Muscle layer of duodenum (tissue), 2 donors: ENCODE data around the gene HECW1.

Source experiments
- H3K27ac ChIP-seq: one replicate; pipeline ENCODE4 v1.7.0; 2013; ENCODE audit warnings: mild to moderate bottlenecking, low read length
- H3K27me3 ChIP-seq: one replicate; pipeline ENCODE4 v1.7.0; 2013; ENCODE audit warnings: low read depth, mild to moderate bottlenecking, control low read depth, low read length
- H3K36me3 ChIP-seq, 2 donors: one replicate each; pipeline ENCODE4 v1.7.0; 2013; ENCODE audit warnings: low read length in 2 of 2, control low read depth in 1 of 2, mild to moderate bottlenecking in 1 of 2; ENCODE audit not compliant: insufficient read depth in 2 of 2, control insufficient read depth in 1 of 2
- H3K4me1 ChIP-seq, 2 donors: one replicate each; pipeline ENCODE4 v1.7.0; 2013; ENCODE audit warnings: low read length in 2 of 2, mild to moderate bottlenecking in 2 of 2, control low read depth in 1 of 2, moderate library complexity in 1 of 2; ENCODE audit not compliant: insufficient read depth in 2 of 2, control insufficient read depth in 1 of 2
- H3K4me3 ChIP-seq, 2 donors: one replicate each; pipeline ENCODE4 v1.7.0; 2013; ENCODE audit warnings: low read length in 2 of 2, low read depth in 1 of 2, mild to moderate bottlenecking in 1 of 2
- H3K9me3 ChIP-seq, 2 donors: one replicate each; pipeline ENCODE4 v1.7.0; 2013; ENCODE audit warnings: low read length in 2 of 2, control low read depth in 1 of 2, mild to moderate bottlenecking in 1 of 2; ENCODE audit not compliant: control insufficient read depth in 1 of 2
- donor health status: healthy.

The HECW1 gene

DNA sequence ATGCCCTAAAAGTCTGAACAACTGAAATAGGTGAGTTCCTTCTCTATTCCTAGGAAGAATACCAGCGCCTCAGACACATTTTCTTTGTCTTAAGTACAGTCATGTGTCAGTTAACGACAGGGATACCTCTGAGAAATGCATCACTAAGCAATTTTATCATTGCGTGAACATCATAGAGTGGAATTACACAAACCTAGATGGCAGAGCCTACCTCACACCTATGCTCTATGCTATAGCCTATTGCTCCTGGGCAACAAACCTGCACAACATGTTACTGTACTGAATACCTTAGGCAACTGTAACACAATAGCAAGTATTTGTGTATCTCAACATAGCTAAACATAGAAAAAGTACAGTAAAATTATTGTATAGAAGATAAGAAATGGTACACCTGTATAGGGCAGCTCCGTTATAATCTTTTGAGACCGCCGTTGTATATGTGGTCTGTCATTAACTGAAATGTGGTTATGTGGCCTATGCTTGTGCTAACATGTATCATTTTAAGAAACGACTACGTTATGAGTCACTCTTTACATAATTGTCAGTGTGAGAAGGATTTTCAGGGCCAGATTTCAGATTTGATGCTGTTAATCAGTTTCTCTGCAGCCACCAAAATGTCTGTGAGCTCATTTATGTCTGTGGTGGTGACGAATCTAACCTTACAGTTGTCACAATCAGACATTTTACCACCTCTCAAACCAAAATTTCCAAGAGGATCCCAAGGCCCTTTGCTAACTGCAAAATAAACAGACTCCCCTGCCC lies 404.3 kb downstream of the HECW1 start:
- no peaks in the 10 kb centered on the region for H3K36me3 ChIP-seq
- H3K27me3 ChIP-seq: no peaks in the 10 kb centered on the region
- H3K9me3 ChIP-seq: no peaks in the 10 kb centered on the region
- no peaks in the 10 kb centered on the region for H3K4me1 ChIP-seq
- no peak overlapping the region for H3K4me3 ChIP-seq
- H3K27ac ChIP-seq: no peak overlapping the region

DNA sequence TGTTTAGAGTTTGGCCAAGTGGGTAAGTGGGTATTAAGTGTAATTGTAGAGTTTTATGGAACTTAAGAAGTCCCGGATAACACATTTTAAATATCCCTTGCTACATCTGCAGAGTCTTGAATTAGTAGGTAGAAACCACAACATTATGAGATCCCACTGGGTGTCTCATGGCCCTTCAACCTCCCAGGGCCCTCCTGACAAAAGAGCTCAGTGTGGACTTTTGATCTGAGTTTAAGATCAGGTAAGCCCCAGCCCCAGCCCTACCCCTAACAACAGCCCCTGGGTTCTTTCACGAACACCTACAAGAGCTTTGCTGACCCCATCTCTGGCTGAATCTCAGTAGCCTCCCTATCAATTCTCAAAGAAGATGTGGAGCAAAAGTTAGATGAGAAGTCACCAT lies 405.0 kb downstream of the HECW1 start:
- no peaks in the 10 kb centered on the region for H3K4me1 ChIP-seq
- no peaks in the 10 kb centered on the region for H3K9me3 ChIP-seq
- no peaks in the 10 kb centered on the region for H3K36me3 ChIP-seq
- H3K4me3 ChIP-seq: no peak overlapping the region
- H3K27ac ChIP-seq: no peak overlapping the region
- H3K27me3 ChIP-seq: no peaks in the 10 kb centered on the region

DNA sequence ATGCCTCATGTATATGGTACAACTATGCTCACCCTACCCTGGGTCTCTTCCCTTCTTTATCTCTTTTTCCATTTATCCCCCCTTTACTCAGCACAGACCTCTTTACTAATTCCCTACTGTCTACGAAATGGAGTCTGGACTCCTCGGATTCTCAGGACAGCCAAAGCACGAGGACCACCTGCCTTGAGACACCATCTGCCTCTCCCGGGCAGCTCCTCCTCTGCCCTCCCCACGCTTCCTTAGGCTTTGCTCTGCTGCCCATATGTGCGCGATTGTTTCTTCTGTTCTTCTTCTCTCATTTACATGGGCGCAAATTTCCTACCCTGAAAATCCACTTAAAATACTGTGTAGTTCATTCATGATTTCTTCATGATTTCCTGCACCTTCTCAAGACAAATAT lies 407.8 kb downstream of the HECW1 start:
- Histone ChIP-seq H3K4me1 (no peaks in the 10 kb centered on the region), H3K36me3 (no peaks in the 10 kb centered on the region), H3K27me3 (no peaks in the 10 kb centered on the region), H3K27ac (no peak overlapping the region), H3K9me3 (no peaks in the 10 kb centered on the region), H3K4me3 (no peak overlapping the region)

DNA sequence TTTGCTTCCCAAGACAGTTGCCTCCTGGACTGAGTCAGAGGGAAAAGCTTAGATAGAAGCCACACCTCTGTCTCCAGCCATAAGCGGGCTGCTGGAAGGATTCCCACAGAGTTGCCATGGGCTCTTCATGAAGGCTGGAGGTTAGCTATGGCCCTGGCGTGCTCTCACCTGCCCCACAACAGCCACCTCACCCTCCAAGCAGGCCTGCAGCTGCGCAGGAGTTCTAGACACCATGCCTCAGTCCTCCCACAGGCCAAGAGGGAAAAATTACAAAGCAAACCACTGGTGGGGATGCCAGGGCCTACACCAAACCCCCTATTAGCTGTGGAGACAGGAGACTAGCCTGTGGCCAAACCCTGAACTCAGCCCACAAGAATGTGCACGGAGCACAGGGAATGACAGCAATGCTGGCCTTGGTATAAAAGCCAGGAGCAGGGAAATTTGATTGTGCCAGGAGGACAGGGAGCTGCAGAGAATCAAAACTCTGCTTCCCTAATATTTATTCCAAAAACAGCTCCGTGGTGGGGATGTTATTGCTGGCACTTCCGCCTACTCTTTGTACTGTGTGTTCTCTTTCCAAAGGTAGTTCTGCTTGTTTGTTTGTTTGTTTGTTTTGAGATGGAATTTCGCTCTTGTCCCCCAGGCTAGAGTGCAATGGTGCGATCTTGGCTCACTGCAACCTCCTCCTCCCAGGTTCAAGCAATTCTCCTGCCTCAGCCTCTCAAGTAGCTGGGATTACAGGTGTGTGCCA lies 410.1 kb downstream of the HECW1 start:
- Histone ChIP-seq H3K27ac (no peak overlapping the region), H3K27me3 (no peaks in the 10 kb centered on the region)

DNA sequence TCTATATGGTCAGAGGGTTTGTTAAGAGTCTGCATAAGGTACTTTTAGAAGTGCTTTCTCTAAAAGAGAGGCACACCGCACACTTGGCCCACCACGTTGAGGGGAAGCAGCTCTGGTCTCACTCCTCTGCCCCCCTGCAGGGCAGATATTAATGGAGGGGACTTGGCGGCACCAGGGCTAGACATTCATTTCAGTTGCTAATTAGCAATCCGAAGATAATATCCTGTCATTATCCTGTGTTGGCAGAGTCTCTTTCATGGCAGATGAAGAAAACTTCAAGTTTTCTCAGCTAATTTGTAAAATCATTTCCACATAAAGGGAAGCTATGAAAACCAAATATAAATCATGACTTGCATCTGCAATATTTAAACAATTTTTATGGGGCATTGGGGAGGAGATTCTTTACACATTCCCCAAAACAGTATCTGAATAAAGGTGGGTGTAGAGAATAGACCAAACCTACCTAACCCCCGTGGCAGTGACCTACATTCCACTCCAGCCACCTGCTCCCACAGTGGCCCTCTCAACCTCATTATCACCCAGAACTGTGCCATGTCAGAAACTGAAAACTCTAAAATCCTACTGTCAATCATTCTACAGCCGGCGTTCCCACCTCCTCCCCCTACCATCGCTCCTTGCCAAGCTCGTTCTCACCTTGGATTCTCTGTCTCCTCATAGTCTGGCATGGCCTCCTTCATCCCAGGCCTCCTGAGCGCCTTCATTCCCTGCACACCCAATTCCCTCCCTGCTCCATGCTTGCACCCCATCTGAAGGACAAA lies 416.3 kb downstream of the HECW1 start:
- H3K4me1 ChIP-seq: no peaks in the 10 kb centered on the region
- no peak overlapping the region for H3K27ac ChIP-seq
- no peak overlapping the region for H3K4me3 ChIP-seq
- H3K27me3 ChIP-seq: no peaks in the 10 kb centered on the region
- no peaks in the 10 kb centered on the region for H3K9me3 ChIP-seq
- no peaks in the 10 kb centered on the region for H3K36me3 ChIP-seq

More for the DNA sequence above, 410.1 kb downstream of the HECW1 start:
- Histone ChIP-seq H3K36me3 (no peaks in the 10 kb centered on the region), H3K9me3 (no peaks in the 10 kb centered on the region), H3K4me3 (no peak overlapping the region), H3K4me1 (no peaks in the 10 kb centered on the region)

DNA sequence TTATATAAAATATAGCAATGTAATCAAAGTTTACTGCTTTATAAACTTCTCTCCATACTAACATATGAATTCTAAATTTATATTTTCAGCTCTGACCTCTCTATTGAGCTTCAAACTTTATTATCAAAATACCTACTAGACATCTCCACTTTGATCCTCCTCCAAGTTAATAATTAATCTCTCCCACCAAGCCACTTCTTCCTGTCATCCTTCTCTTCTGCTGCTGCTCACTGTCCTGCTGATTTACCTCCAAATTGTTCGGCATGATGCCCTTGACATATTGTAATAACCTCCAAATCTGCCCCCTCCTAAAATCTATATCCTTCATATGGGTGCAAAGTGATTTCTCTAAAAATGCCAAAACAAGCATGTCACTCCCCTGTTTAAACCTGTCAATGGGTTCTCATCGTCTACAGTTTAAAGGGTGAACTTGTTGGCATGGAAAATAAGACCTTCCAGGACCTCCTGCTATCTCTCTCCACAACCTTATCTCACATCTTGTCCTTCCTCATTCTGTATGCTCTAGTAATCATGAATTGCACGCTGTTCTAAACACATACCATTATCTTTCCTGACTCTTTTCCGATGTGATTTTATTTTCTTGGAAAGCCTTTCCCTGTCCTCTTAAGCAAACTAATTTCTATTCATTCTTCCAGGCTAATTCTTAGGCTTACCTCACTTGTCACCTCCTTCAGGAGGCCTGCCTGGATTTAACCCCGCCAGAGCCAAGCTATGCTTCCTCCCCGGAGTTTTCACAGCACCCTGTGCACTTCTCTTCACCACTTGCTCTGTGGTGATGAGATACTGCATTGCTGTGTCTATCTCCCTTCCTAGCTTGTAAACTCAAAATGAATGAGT lies 418.3 kb downstream of the HECW1 start:
- Histone ChIP-seq H3K36me3 (no peaks in the 10 kb centered on the region), H3K27ac (no peak overlapping the region)

DNA sequence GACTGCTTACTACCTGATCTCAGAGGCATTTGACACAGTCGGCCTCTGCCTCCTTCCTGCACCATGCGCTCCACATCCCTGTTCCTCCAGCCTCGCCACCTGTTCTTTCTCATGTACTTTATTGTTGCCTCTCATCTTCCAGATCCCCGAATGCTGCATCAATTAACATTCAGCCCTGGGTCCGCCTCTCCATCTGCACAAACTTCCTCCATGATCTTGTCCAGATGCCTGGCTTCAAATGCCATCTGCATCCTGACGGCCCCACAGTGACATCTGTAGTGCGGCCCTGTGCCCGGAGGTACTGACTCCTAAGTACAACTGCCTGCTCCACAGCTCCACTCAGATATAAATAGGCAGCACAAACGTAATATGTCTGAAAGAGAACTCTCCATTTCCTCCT lies 419.3 kb downstream of the HECW1 start:
- Histone ChIP-seq H3K4me3 (no peak overlapping the region), H3K27ac (no peak overlapping the region), H3K36me3 (no peaks in the 10 kb centered on the region), H3K27me3 (no peaks in the 10 kb centered on the region), H3K9me3 (no peaks in the 10 kb centered on the region), H3K4me1 (no peaks in the 10 kb centered on the region)

More for the DNA sequence above, 418.3 kb downstream of the HECW1 start:
- Histone ChIP-seq H3K27me3 (no peaks in the 10 kb centered on the region), H3K4me1 (no peaks in the 10 kb centered on the region), H3K9me3 (no peaks in the 10 kb centered on the region), H3K4me3 (no peak overlapping the region)

DNA sequence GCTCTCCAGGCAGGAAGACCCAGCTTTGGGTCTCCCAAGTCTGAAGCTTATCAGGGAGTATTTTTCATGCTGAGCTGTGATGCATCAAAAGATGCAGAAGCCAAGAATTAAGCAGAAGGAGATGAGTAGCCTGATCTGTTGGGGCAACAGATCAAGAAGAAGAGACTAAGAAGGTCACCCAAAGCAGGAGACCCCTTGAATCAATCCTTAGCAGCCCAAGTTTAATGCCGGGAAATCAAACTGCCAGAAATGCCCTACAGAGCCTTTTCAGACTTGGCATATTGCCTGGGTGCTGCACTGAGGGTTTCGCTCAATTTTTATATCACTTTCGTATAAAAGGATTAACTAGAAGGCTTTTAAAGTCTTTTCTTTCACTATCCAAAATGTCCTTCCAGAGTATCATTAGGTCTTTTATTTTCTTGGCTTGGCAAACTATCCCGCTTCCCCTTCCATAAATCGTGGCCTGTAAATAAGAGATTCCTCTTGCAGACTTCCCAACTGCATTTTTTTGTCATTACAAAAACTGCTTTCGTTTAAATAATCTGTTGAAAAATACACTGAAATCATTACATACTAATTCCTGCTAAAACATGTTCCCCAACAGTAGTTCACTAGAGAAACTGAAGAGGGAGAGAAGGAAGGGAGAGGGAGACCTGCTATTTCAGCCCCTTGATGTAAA lies 421.5 kb downstream of the HECW1 start:
- H3K4me3 ChIP-seq: no peak overlapping the region
- H3K9me3 ChIP-seq: no peaks in the 10 kb centered on the region
- H3K4me1 ChIP-seq: peaks cover 0 to 9% of the 10 kb centered on the region in 2 donors
- H3K27me3 ChIP-seq: no peaks in the 10 kb centered on the region
- no peak overlapping the region for H3K27ac ChIP-seq
- H3K36me3 ChIP-seq: no peaks in the 10 kb centered on the region

DNA sequence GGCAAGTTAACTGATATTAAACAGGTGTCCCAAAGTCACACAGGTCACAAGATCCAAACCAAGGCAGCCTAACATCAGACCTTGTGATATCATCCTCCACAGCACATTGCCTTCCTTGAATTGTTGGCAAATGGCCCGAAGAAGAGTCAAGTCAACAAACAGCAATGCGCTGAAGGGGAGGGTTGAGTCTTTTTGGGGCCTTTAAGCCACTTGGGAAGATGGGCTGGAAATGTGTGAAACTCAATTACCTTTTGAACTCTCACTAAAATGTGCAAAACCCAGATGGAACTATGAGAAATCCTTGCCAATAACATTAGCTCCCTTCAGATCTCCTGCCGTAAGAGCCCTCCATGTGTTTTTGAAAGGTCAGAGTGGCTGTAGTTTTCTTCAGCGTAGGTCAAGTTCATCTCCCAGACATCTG lies 422.6 kb downstream of the HECW1 start:
- Histone ChIP-seq H3K4me1 (peaks cover 0 to 9% of the 10 kb centered on the region in 2 donors), H3K9me3 (no peaks in the 10 kb centered on the region), H3K36me3 (no peaks in the 10 kb centered on the region), H3K4me3 (no peak overlapping the region), H3K27ac (no peak overlapping the region), H3K27me3 (no peaks in the 10 kb centered on the region)

DNA sequence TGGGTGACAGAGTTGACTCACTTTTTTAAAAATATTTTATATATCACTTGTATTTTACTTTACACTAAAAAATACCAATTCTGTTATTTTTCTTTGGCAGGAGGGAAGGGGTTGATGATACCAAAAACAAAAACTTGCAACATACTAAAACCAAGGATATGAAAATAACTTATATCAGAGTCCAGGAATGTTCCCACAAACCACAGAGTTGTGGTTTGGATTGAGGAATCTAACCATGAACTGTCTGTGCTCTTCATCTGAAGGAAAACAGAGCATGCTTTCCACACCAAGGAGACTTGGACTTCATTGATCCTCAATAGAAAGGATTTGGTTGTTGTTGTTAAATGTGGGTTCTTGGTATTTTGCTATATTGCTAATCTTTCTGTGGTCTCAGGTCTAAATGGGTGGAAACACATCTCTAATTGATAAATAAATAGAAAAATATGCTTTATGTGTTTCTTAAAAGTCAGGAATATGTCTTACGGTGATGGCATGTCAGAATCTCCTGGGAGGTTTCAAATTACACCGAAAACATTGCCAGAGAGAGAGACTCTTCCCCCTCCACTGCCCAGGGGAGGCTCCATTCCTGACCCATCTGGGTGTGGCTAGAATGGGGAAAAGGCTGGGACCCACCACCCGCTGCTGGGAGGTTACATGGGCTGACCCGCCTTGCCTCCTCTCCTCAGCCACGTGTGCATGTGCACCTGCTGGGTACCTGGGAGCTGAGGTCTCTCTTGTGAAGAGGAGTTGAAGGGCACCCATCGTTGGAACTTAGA lies 423.6 kb downstream of the HECW1 start:
- Histone ChIP-seq H3K4me3 (no peak overlapping the region), H3K4me1 (peaks cover 0 to 9% of the 10 kb centered on the region in 2 donors), H3K9me3 (no peaks in the 10 kb centered on the region), H3K36me3 (no peaks in the 10 kb centered on the region), H3K27ac (no peak overlapping the region), H3K27me3 (no peaks in the 10 kb centered on the region)
